Measurements from ENCODE around the gene CHD3. TPM values are rescaled to one million over a fixed set of nuclear protein-coding genes. Genes with fewer than 3 reads are reported as not detected.

Gene CHD3
- total RNA-seq, 4 donors from 2014 or later: 14.8 to 41.4 (median 31.3) TPM

DNA sequence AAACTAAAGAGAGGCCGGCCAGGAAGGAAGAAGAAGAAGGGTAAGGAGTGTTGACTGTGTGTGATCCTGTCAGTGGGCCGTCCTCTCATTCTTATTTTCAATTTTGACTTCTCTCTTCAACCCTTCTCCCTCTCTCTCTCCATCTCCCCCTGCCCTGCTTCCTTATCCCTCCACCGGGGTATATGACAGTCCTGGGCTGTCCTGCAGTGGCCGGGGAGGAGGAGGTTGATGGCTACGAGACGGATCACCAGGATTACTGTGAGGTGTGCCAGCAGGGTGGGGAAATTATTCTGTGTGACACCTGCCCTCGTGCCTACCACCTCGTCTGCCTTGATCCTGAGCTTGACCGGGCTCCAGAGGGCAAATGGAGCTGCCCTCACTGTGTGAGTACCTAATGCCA lies 5.6 kb downstream of the CHD3 start:
- TF ChIP-seq, protein P1, sequence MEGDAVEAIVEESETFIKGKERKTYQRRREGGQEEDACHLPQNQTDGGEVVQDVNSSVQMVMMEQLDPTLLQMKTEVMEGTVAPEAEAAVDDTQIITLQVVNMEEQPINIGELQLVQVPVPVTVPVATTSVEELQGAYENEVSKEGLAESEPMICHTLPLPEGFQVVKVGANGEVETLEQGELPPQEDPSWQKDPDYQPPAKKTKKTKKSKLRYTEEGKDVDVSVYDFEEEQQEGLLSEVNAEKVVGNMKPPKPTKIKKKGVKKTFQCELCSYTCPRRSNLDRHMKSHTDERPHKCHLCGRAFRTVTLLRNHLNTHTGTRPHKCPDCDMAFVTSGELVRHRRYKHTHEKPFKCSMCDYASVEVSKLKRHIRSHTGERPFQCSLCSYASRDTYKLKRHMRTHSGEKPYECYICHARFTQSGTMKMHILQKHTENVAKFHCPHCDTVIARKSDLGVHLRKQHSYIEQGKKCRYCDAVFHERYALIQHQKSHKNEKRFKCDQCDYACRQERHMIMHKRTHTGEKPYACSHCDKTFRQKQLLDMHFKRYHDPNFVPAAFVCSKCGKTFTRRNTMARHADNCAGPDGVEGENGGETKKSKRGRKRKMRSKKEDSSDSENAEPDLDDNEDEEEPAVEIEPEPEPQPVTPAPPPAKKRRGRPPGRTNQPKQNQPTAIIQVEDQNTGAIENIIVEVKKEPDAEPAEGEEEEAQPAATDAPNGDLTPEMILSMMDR (IDR thresholded peaks at IDR 0.05; ENCODE audit: low read depth): no peak

DNA sequence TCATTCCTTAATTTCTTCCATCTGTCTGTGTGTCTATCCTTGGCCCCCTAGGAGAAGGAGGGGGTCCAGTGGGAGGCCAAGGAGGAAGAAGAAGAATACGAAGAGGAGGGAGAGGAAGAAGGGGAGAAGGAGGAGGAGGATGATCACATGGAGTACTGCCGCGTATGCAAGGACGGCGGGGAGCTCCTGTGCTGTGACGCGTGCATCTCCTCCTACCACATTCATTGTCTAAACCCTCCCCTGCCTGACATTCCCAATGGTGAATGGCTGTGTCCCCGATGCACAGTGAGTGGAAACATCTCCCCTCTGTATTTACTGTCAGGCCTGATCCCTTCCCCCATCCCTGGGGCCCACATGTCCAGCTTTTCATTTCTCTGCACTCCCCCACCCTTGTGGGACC lies 6.3 kb downstream of the CHD3 start:
- TF ChIP-seq, protein P1 (IDR thresholded peaks at IDR 0.05; ENCODE audit: low read depth): no peak

DNA sequence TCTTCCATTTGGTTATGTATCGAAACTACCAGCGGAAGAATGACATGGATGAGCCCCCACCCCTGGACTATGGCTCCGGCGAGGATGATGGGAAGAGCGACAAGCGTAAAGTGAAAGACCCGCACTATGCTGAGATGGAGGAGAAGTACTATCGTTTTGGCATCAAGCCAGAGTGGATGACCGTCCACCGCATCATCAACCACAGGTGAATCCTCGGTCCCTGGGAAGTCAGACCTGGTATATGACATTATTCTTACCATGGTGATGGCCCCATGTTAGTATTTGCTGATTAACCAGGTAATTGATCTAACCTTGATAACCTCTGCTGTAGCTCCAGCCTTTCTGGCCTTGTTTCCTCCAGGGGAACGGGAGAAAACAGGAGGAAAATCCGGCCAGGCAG lies 8.5 kb downstream of the CHD3 start:
- TF ChIP-seq, protein P1 (IDR thresholded peaks at IDR 0.05; ENCODE audit: low read depth): no peak

DNA sequence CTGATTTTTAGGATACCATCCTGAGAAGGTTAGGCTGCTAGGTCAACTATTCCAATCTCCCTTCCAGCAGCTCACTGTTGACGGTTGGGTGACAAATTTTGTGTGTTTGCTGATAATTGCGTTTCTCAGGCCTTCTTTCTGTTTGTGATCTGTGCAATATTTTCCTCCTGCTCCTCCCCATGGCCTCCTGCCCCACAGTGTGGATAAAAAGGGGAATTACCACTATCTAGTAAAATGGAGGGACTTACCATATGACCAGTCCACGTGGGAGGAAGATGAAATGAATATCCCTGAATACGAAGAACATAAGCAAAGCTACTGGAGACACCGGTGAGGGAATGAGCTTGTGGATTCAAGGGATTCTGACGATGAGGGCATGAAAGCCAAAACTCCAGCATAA lies 9.2 kb downstream of the CHD3 start:
- TF ChIP-seq, protein P1 (IDR thresholded peaks at IDR 0.05; ENCODE audit: low read depth): no peak

DNA sequence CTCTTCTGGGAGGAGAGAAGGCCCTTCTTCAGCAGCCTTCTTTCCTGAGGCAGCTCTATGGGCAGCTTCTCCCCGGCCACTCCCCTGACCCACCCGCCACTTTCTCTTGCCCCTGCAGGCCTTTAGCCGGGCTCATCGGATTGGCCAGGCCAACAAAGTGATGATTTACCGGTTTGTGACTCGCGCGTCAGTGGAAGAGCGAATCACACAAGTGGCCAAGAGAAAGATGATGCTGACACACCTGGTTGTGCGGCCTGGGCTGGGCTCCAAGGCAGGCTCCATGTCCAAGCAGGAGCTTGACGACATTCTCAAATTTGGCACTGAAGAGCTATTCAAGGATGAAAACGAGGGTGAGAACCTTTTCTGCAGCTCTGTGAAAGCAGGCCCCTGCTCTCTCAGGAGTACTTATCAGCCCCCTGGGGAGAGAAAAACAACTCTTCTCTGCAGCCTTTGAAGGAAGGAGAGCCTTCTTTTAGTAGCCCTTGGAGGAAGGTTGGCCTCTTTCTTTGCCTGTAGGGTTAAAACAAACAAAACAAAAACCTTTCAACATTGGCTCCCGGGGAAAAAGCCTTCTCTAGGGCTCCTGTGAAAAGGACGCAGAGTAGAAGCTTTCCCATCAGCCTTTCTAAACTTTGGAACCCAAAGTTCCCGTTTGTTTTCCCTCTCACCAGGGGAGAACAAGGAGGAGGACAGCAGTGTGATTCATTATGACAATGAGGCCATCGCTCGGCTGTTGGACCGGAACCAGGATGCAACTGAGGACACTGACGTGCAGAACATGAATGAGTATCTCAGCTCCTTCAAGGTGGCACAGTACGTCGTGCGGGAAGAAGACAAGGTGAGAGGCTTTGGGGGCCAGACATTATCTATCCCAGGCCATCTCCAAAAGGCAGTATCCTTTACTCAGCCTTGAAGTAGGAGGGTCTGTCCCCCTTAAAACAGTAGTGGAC lies 14.8 kb downstream of the CHD3 start:
- TF ChIP-seq, protein P1 (IDR thresholded peaks at IDR 0.05; ENCODE audit: low read depth): no peak

DNA sequence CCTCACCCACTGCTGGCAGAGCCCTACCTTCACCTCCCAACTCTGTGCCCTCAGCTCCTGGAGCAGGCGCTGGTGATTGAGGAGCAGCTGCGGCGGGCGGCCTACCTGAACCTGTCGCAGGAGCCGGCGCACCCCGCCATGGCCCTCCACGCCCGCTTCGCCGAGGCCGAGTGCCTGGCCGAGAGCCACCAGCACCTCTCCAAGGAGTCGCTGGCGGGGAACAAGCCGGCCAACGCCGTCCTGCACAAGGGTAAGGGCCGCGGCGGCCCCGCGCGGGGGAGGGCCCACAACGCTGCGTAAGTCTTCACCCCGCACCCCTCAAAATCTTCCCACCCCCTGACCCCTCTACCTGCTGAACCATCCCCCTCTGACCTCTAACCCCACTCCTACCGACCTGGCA lies 20.5 kb downstream of the CHD3 start:
- TF ChIP-seq, protein P1 (IDR thresholded peaks at IDR 0.05; ENCODE audit: low read depth): no peak

DNA sequence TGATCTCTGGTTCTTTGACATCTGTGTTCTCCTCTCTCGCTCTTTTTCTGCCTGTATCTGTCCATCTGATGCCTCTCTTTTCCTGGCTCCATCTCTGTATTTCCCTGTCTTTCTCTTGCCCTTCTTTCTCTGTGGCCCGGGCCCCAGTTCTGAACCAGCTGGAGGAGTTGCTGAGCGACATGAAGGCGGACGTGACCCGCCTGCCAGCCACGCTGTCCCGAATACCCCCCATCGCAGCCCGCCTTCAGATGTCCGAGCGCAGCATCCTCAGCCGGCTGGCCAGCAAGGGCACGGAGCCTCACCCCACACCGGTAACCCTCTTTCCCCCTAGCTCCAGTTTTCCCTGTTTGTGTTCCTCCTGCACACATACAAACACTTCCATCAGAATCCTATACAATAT lies 21.7 kb downstream of the CHD3 start:
- TF ChIP-seq, protein P1 (IDR thresholded peaks at IDR 0.05; ENCODE audit: low read depth): no peak

Data from subcutaneous adipose tissue (tissue), 4 donors.